OCI-LY1 (cell line): ENCODE data around the gene ZNF480.

Experiments used
- H2AFZ ChIP-seq: fragments of 200-600 bp; sonication (generic), shearing (Covaris generic); 2 replicates; pipeline ENCODE4 v1.6.0; 2014; ENCODE audit warnings: antibody characterized with exemption, mild to moderate bottlenecking, low read length
- H3F3A ChIP-seq: fragments of 200-600 bp; sonication (generic), shearing (Covaris generic); 2 replicates; pipeline ENCODE4 v1.6.0; 2014; ENCODE audit warnings: mild to moderate bottlenecking, antibody characterized with exemption, low read length, moderate library complexity; ENCODE audit not compliant: insufficient read depth
- H3K27ac ChIP-seq: fragments of 200-600 bp; sonication (generic); 2 replicates; pipeline ENCODE4 v1.5.1; 2014; ENCODE audit warnings: low read length, mixed run types, mild to moderate bottlenecking, low read depth; ENCODE audit not compliant: poor library complexity, severe bottlenecking
- H3K27me3 ChIP-seq: fragments of 200-600 bp; sonication (generic); 2 replicates; pipeline ENCODE4 v1.6.0; 2014; ENCODE audit warnings: antibody characterized with exemption, mild to moderate bottlenecking, low read length, moderate library complexity; ENCODE audit not compliant: insufficient read depth
- H3K36me3 ChIP-seq: fragments of 200-600 bp; sonication (generic); 2 replicates; pipeline ENCODE4 v1.6.1; 2014; ENCODE audit warnings: mild to moderate bottlenecking, antibody characterized with exemption, low read length, moderate library complexity, mixed read lengths; ENCODE audit not compliant: insufficient read depth
- H3K4me1 ChIP-seq: fragments of 200-600 bp; sonication (generic); 2 replicates; pipeline ENCODE4 v1.5.1; 2014; ENCODE audit warnings: mild to moderate bottlenecking, low read length, moderate library complexity; ENCODE audit not compliant: insufficient read depth, severe bottlenecking
- H3K4me2 ChIP-seq: fragments of 200-600 bp; sonication (generic), shearing (Covaris generic); 2 replicates; pipeline ENCODE4 v1.6.1; 2014; ENCODE audit warnings: low read length
- H3K4me3 ChIP-seq: fragments of 200-600 bp; sonication (generic); 2 replicates; pipeline ENCODE4 v1.5.1; 2014; ENCODE audit warnings: low read length, low read depth, mild to moderate bottlenecking, mixed read lengths; ENCODE audit not compliant: poor library complexity, severe bottlenecking
- H3K79me2 ChIP-seq: fragments of 200-600 bp; shearing (Covaris generic); 2 replicates; pipeline ENCODE4 v1.6.1; 2016; ENCODE audit warnings: mixed run types, low read length, mixed read lengths; ENCODE audit not compliant: insufficient read depth
- H3K9ac ChIP-seq: fragments of 200-600 bp; sonication (generic), shearing (Covaris generic); 2 replicates; pipeline ENCODE4 v1.6.1; 2014; ENCODE audit warnings: mild to moderate bottlenecking, low read length, mixed read lengths
- H3K9me2 ChIP-seq: fragments of 200-600 bp; sonication (generic), shearing (Covaris generic); 2 replicates; pipeline ENCODE4 v1.6.1; 2014; ENCODE audit warnings: low read depth, mild to moderate bottlenecking, low read length, mixed read lengths
- H3K9me3 ChIP-seq: fragments of 200-600 bp; shearing (Covaris generic); 2 replicates; pipeline ENCODE4 v1.6.1; 2014; ENCODE audit warnings: low read length, mixed read lengths
- H4K20me1 ChIP-seq: fragments of 200-600 bp; sonication (generic), shearing (Covaris generic); 2 replicates; pipeline ENCODE4 v1.6.0; 2016; ENCODE audit warnings: mild to moderate bottlenecking, low read length; ENCODE audit not compliant: insufficient read depth
- CTCF ChIP-seq: fragments of 200-600 bp; sonication (generic), shearing (Covaris generic); IDR thresholded peaks from 2 replicates; pipeline ENCODE4 v1.5.1; 2017; ENCODE audit warnings: mild to moderate bottlenecking, antibody characterized with exemption, low read length, moderate library complexity, mixed read lengths
- EZH2 ChIP-seq: fragments of 200-600 bp; sonication (generic), shearing (Covaris generic); IDR thresholded peaks from 2 replicates; pipeline ENCODE4 v1.8.0; 2017; ENCODE audit warnings: borderline replicate concordance, mixed run types, mild to moderate bottlenecking, antibody characterized with exemption, low read length, moderate library complexity, mixed read lengths

ZNF480 gene

GRCh38 chr19:52351512-52351911 lies 54.5 kb downstream of the ZNF480 start:
- Histone ChIP-seq H3K4me1 (no peaks in the 10 kb centered on the region), H3K79me2 (no peaks in the 10 kb centered on the region), H3K27me3 (no peaks in the 10 kb centered on the region), H3K27ac (no peak overlapping the region), H3K4me3 (no peak overlapping the region), H3K9me3 (no peaks in the 10 kb centered on the region), H3K9ac (no peak overlapping the region), H3K9me2 (no peaks in the 10 kb centered on the region), H3K36me3 (no peaks in the 10 kb centered on the region), H4K20me1 (no peaks in the 10 kb centered on the region), H3K4me2 (no peak overlapping the region), H2AFZ (no peak overlapping the region), H3F3A (no peaks in the 10 kb centered on the region)
- no peak for TF ChIP-seq EZH2
- TF ChIP-seq CTCF, result peak; percentile 47; the same call in 1 of the 2 replicates

- Histone ChIP-seq H3K27me3 (no peaks in the 10 kb centered on the region), H3K79me2 (no peaks in the 10 kb centered on the region), H3K4me3 (no peak overlapping the region), H3F3A (no peaks in the 10 kb centered on the region), H3K36me3 (no peaks in the 10 kb centered on the region), H3K4me1 (no peaks in the 10 kb centered on the region), H2AFZ (no peak overlapping the region), H3K4me2 (no peak overlapping the region), H3K9me3 (peaks cover 17% of the 10 kb centered on the region), H3K9ac (no peak overlapping the region), H3K9me2 (no peaks in the 10 kb centered on the region), H4K20me1 (no peaks in the 10 kb centered on the region), H3K27ac (no peak overlapping the region)
- TF ChIP-seq EZH2 (no peak), CTCF (no peak)
Observed at GRCh38 chr19:52366414-52366824, 69.5 kb downstream of the ZNF480 start.

GRCh38 chr19:52369559-52370340 lies 72.8 kb downstream of the ZNF480 start, which contains the start of gene ZNF880:
ZNF880 (plus strand) TSS chr19:52369923; CDS start chr19:52369966, 43 bp downstream.
- Histone ChIP-seq H3K4me1 (no peaks in the 10 kb centered on the region), H3K79me2 (no peaks in the 10 kb centered on the region), H4K20me1 (no peaks in the 10 kb centered on the region), H3K9me3 (peaks cover 17% of the 10 kb centered on the region), H3K9ac (no peak within 1 kb of the TSS), H2AFZ (no peak within 1 kb of the TSS), H3K9me2 (no peaks in the 10 kb centered on the region), H3K4me2 (no peak within 1 kb of the TSS), H3K27ac (no peak within 1 kb of the TSS), H3K4me3 (no peak within 1 kb of the TSS), H3K27me3 (no peaks in the 10 kb centered on the region), H3F3A (no peaks in the 10 kb centered on the region), H3K36me3 (no peaks in the 10 kb centered on the region)
- TF ChIP-seq CTCF (no peak), EZH2 (no peak)
